ENCODE data around the gene CEP63. TPM values are rescaled to one million over a fixed set of nuclear protein-coding genes. Genes with fewer than 3 reads are reported as not detected.

Gene CEP63
- total and polyA plus RNA-seq, 2 of the 8 experiments (the other 6 are each of a cell fraction or from before 2014, with no cell fraction given): 5.3 to 18.2 TPM

GRCh38 chr3:134598763-134599545 is 113.1 kb downstream of the CEP63 start:
- TF ChIP-seq GABPA (IDR thresholded peaks at IDR 0.05; ENCODE audit: borderline replicate concordance, insufficient read depth, low read length): no peak
- no peak for TF ChIP-seq E2F6 (IDR thresholded peaks at IDR 0.05)
- TF ChIP-seq CBX8 (IDR thresholded peaks at IDR 0.05; ENCODE audit: borderline replicate concordance, low read depth, low read length): no peak
- TF ChIP-seq KDM4A (IDR thresholded peaks at IDR 0.05; ENCODE audit: low read depth, low read length, severe bottlenecking): no peak
- TF ChIP-seq SRF (IDR thresholded peaks at IDR 0.05; ENCODE audit: low read depth, low read length): no peak
- no peak for TF ChIP-seq TEAD4 (IDR thresholded peaks at IDR 0.05; ENCODE audit: low read depth, low read length)
- TF ChIP-seq SIX5 (IDR thresholded peaks at IDR 0.05; ENCODE audit: low read depth, low read length): no peak
- no peak for TF ChIP-seq HDAC6 (IDR thresholded peaks at IDR 0.05; ENCODE audit: low read depth, low read length)
- no peak for TF ChIP-seq HDAC2 (IDR thresholded peaks at IDR 0.05; ENCODE audit: borderline replicate concordance in 1 of 2, low read depth in 2 of 2, low read length in 2 of 2)
- FAIRE-seq: no peak
- no peaks in the 10 kb centered on the region for H3K23me2 ChIP-seq (ENCODE audit: low read depth, low read length)
- H3K4me2 ChIP-seq (ENCODE audit: insufficient read depth in 1 of 2, low read depth in 2 of 2, low read length in 2 of 2): no peak overlapping the region
- H3K18ac ChIP-seq (ENCODE audit: extremely low read depth, low read length): no peak overlapping the region
- H3K23ac ChIP-seq (ENCODE audit: insufficient read length): no peak overlapping the region
- H3K4ac ChIP-seq (replicated peaks; ENCODE audit: insufficient read length, low read depth, low read length): no peak overlapping the region
- DNase-seq (ENCODE audit: low read depth in 1 of 2, low spot score in 2 of 2): no peak
- WGBS, 2 experiments (ENCODE audit: extremely low coverage in 1 of 2, insufficient coverage in 1 of 2, insufficient read length in 1 of 2, insufficient replicate concordance in 2 of 2, low coverage in 1 of 2, low lambda C conversion rate in 2 of 2, missing lambda C conversion rate in 1 of 2): 79% methylated on average over 10 of the region's 10 CpGs; no CpG with 5 or more reads in 1 of the 2 experiments
- no peaks in the 10 kb centered on the region for H3K9me3 ChIP-seq (ENCODE audit: insufficient read depth in 2 of 2, low read depth in 1 of 2, low read length in 1 of 2)
- no peak overlapping the region for H3K27ac ChIP-seq (ENCODE audit: low read depth, low read length)
- H2BK5ac ChIP-seq (ENCODE audit: low read depth, low read length): no peak overlapping the region
- H3K9ac ChIP-seq (replicated peaks in 1 of 4; ENCODE audit: extremely low read depth in 1 of 4, low read depth in 3 of 4, low read length in 3 of 4): no peak overlapping the region
- H4K8ac ChIP-seq (ENCODE audit: extremely low read depth, insufficient read depth, low read length): no peak overlapping the region
- no peaks in the 10 kb centered on the region for H3K79me1 ChIP-seq (ENCODE audit: low read depth, low read length)
- CTCF ChIA-PET (ENCODE audit: partially characterized antibody): interaction anchor here (2.3 to 13.3 kb wide), 3 partner anchors 40 to 156 kb away, joined by 7 to 197 read pairs (median 81); no protein-coding TSS in a partner anchor
- H4K5ac ChIP-seq (ENCODE audit: insufficient read length, low read depth, low read length): no peak overlapping the region
- peaks cover 0 to 10% (median 4%) of the 10 kb centered on the region in 4 experiments; a peak in 3 of 7 replicates for H3K4me1 ChIP-seq (replicated peaks in 1 of 4; ENCODE audit: control insufficient read depth in 3 of 4, insufficient read depth in 4 of 4, low read length in 3 of 4)
- H2AFZ ChIP-seq (ENCODE audit: low read length): no peak overlapping the region
- peaks cover 0 to 4% (median 2%) of the 10 kb centered on the region in 4 experiments; a peak in 1 of 7 replicates for H3K27me3 ChIP-seq (replicated peaks in 1 of 4; ENCODE audit: control insufficient read depth in 3 of 4, extremely low read depth in 1 of 4, insufficient read depth in 3 of 4, low read length in 3 of 4)
- no peak overlapping the region for H3K14ac ChIP-seq (ENCODE audit: insufficient read length)
- no peak overlapping the region for H2AK5ac ChIP-seq (ENCODE audit: low read depth, low read length)
- H3K36me3 ChIP-seq (ENCODE audit: control insufficient read depth in 2 of 4, insufficient read depth in 4 of 4, low read length in 3 of 4): no peaks in the 10 kb centered on the region
- no peak overlapping the region for H2BK15ac ChIP-seq (ENCODE audit: low read length)
- no peaks in the 10 kb centered on the region for H3K79me2 ChIP-seq (ENCODE audit: control insufficient read depth in 1 of 2, insufficient read depth in 2 of 2, low read length in 2 of 2)
- H3K4me3 ChIP-seq (ENCODE audit: extremely low read depth in 1 of 4, insufficient read depth in 2 of 4, low read depth in 3 of 4, low read length in 4 of 4): no peak overlapping the region
- H4K20me1 ChIP-seq (replicated peaks in 1 of 2; ENCODE audit: control insufficient read depth in 1 of 2, insufficient read depth in 2 of 2, low read length in 2 of 2): no peaks in the 10 kb centered on the region
- no peak overlapping the region for H2BK120ac ChIP-seq (replicated peaks; ENCODE audit: low read depth, low read length)
- H2BK12ac ChIP-seq (ENCODE audit: low read depth, low read length): no peak overlapping the region
- H2BK20ac ChIP-seq (ENCODE audit: low read length): no peak overlapping the region
- no peak overlapping the region for H3K56ac ChIP-seq (replicated peaks; ENCODE audit: insufficient read length, low read depth, low read length)
- H4K91ac ChIP-seq (replicated peaks; ENCODE audit: insufficient read length, low read length): no peak overlapping the region
- POLR2A ChIA-PET (ENCODE audit: partially characterized antibody): no interaction called here

Data from H1 (cell line).